ENCODE data around the gene MBOAT7. TPM values are rescaled to one million over a fixed set of nuclear protein-coding genes. Genes with fewer than 3 reads are reported as not detected.

MBOAT7 gene
- total RNA-seq, 1 donor from 2014 or later = 13.7 TPM

Other genes with a start within 250 kb of the MBOAT7 start
- 0.24 TPM for gene CACNG8, start 226.6 kb downstream of the MBOAT7 start, total RNA-seq (ENCODE audit: insufficient read depth, low replicate concordance)
- not detected for gene CACNG6, start 197.9 kb downstream of the MBOAT7 start, total RNA-seq (ENCODE audit: insufficient read depth, low replicate concordance)
- gene VSTM1, start 125.7 kb downstream of the MBOAT7 start, total RNA-seq (ENCODE audit: insufficient read depth, low replicate concordance) = not detected
- not detected for gene TARM1, start 108.2 kb downstream of the MBOAT7 start, total RNA-seq (ENCODE audit: insufficient read depth, low replicate concordance)
- 0.96 TPM for gene OSCAR, start 88.8 kb downstream of the MBOAT7 start, total RNA-seq (ENCODE audit: insufficient read depth, low replicate concordance)
- 4.3 TPM for gene NDUFA3, start 86.7 kb downstream of the MBOAT7 start, total RNA-seq (ENCODE audit: insufficient read depth, low replicate concordance)
- 18.8 TPM for gene TFPT, start 73.9 kb downstream of the MBOAT7 start, total RNA-seq (ENCODE audit: insufficient read depth, low replicate concordance)
- gene PRPF31, start 73.8 kb downstream of the MBOAT7 start, total RNA-seq (ENCODE audit: insufficient read depth, low replicate concordance) = 21.2 TPM
- gene CNOT3, start 51.8 kb downstream of the MBOAT7 start, total RNA-seq (ENCODE audit: insufficient read depth, low replicate concordance) = 2.6 TPM
- 6.3 TPM for gene LENG1, start 29.9 kb downstream of the MBOAT7 start, total RNA-seq (ENCODE audit: insufficient read depth, low replicate concordance)
- 2.6 TPM for gene TMC4, start 16.4 kb downstream of the MBOAT7 start, total RNA-seq (ENCODE audit: insufficient read depth, low replicate concordance)
- gene TSEN34, start 1.7 kb upstream of the MBOAT7 start, total RNA-seq (ENCODE audit: insufficient read depth, low replicate concordance) = 72.5 TPM
- 1,474 TPM for gene RPS9, start 11.3 kb upstream of the MBOAT7 start, total RNA-seq (ENCODE audit: insufficient read depth, low replicate concordance)
- gene LILRB3, start 33.4 kb upstream of the MBOAT7 start, total RNA-seq (ENCODE audit: insufficient read depth, low replicate concordance) = 0.96 TPM
- gene LILRA6, start 53.2 kb upstream of the MBOAT7 start, total RNA-seq (ENCODE audit: insufficient read depth, low replicate concordance) = 4.3 TPM
- gene LILRB5, start 67.7 kb upstream of the MBOAT7 start, total RNA-seq (ENCODE audit: insufficient read depth, low replicate concordance) = 5.5 TPM
- not detected for gene LILRB2, start 91.5 kb upstream of the MBOAT7 start, total RNA-seq (ENCODE audit: insufficient read depth, low replicate concordance)
- 0.72 TPM for gene LILRA5, start 123.6 kb upstream of the MBOAT7 start, total RNA-seq (ENCODE audit: insufficient read depth, low replicate concordance)
- gene LILRA4, start 149.6 kb upstream of the MBOAT7 start, total RNA-seq (ENCODE audit: insufficient read depth, low replicate concordance) = not detected
- 19.7 TPM for gene LAIR1, start 175.4 kb upstream of the MBOAT7 start, total RNA-seq (ENCODE audit: insufficient read depth, low replicate concordance)
- 0.24 TPM for gene TTYH1, start 225.9 kb upstream of the MBOAT7 start, total RNA-seq (ENCODE audit: insufficient read depth, low replicate concordance)

Measured in umbilical cord (tissue), 1 donor.